GM19328 (cell line): ENCODE measurements around the gene B2M.

Source experiments
- ATAC-seq: cut with Tn5 transposase; IDR thresholded peaks from one replicate; pipeline ENCODE4 v1.9.1; 2021; ENCODE audit warnings: mild to moderate bottlenecking, moderate library complexity; ENCODE audit not compliant: unreplicated experiment

The B2M gene

DNA sequence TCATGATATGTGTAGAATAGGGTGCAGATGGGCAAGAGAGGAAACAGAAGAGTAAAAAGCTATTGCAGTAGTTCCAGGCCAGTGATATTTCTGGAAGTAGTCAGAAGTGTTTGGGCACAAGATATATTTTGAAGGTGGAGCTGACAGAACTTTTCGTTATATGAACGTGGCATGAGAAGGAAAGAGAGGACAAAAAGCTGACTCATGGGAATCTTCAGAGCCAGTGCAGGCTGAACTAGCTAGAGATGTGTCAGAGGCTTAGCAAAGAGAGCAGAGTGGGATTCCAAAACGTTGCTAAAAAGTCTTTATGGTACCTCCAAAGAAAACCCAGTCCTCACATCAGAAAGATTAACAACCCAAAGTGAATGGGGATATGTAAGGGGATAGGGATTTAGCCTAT, 53.7 kb downstream of the B2M start:
- ATAC-seq = no peak
